ENCODE results near the gene TGFA. TPM values are rescaled to one million over a fixed set of nuclear protein-coding genes. Genes with fewer than 3 reads are reported as not detected.

Gene TGFA
- total RNA-seq, 1 experiment from 2014 or later: 2.5 TPM

- no peak overlapping the region for H3K27ac Mint-ChIP-seq
- POLR2A ChIA-PET: no interaction called here
- CTCF ChIA-PET: interaction anchor here (1.0 kb wide), 1 partner anchor 139 kb away, joined by 3 read pairs; no protein-coding TSS in a partner anchor
- H3K36me3 Mint-ChIP-seq: no peaks in the 10 kb centered on the region
- ATAC-seq: no peak
- TF ChIP-seq JUN (CRISPR knock-in tag; IDR thresholded peaks at IDR 0.05): no peak
- TF ChIP-seq ZNF138 (CRISPR knock-in tag; conservative IDR thresholded peaks at IDR 0.05): no peak
- TF ChIP-seq, protein P1, sequence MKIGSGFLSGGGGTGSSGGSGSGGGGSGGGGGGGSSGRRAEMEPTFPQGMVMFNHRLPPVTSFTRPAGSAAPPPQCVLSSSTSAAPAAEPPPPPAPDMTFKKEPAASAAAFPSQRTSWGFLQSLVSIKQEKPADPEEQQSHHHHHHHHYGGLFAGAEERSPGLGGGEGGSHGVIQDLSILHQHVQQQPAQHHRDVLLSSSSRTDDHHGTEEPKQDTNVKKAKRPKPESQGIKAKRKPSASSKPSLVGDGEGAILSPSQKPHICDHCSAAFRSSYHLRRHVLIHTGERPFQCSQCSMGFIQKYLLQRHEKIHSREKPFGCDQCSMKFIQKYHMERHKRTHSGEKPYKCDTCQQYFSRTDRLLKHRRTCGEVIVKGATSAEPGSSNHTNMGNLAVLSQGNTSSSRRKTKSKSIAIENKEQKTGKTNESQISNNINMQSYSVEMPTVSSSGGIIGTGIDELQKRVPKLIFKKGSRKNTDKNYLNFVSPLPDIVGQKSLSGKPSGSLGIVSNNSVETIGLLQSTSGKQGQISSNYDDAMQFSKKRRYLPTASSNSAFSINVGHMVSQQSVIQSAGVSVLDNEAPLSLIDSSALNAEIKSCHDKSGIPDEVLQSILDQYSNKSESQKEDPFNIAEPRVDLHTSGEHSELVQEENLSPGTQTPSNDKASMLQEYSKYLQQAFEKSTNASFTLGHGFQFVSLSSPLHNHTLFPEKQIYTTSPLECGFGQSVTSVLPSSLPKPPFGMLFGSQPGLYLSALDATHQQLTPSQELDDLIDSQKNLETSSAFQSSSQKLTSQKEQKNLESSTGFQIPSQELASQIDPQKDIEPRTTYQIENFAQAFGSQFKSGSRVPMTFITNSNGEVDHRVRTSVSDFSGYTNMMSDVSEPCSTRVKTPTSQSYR (CRISPR knock-in tag; IDR thresholded peaks at IDR 0.05): no peak
- TF ChIP-seq, protein P2, sequence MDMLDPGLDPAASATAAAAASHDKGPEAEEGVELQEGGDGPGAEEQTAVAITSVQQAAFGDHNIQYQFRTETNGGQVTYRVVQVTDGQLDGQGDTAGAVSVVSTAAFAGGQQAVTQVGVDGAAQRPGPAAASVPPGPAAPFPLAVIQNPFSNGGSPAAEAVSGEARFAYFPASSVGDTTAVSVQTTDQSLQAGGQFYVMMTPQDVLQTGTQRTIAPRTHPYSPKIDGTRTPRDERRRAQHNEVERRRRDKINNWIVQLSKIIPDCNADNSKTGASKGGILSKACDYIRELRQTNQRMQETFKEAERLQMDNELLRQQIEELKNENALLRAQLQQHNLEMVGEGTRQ (CRISPR knock-in tag; IDR thresholded peaks at IDR 0.05): no peak
- TF ChIP-seq, protein P3, sequence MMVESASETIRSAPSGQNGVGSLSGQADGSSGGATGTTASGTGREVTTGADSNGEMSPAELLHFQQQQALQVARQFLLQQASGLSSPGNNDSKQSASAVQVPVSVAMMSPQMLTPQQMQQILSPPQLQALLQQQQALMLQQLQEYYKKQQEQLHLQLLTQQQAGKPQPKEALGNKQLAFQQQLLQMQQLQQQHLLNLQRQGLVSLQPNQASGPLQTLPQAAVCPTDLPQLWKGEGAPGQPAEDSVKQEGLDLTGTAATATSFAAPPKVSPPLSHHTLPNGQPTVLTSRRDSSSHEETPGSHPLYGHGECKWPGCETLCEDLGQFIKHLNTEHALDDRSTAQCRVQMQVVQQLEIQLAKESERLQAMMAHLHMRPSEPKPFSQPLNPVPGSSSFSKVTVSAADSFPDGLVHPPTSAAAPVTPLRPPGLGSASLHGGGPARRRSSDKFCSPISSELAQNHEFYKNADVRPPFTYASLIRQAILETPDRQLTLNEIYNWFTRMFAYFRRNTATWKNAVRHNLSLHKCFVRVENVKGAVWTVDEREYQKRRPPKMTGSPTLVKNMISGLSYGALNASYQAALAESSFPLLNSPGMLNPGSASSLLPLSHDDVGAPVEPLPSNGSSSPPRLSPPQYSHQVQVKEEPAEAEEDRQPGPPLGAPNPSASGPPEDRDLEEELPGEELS (CRISPR knock-in tag; IDR thresholded peaks at IDR 0.05): no peak
- TF ChIP-seq FOXJ3 (CRISPR knock-in tag; IDR thresholded peaks at IDR 0.05; ENCODE audit: borderline replicate concordance): no peak
- TF ChIP-seq TCF7 (CRISPR knock-in tag; IDR thresholded peaks at IDR 0.05; ENCODE audit: low read depth): no peak
- TF ChIP-seq ZNF396 (CRISPR knock-in tag; IDR thresholded peaks at IDR 0.05; ENCODE audit: borderline replicate concordance): no peak
- TF ChIP-seq FOXP1 (CRISPR knock-in tag; IDR thresholded peaks at IDR 0.05; ENCODE audit: borderline replicate concordance): no peak
- TF ChIP-seq NR3C1 (CRISPR knock-in tag; conservative IDR thresholded peaks at IDR 0.05; ENCODE audit: low read depth): no peak
- TF ChIP-seq TEAD1 (CRISPR knock-in tag; IDR thresholded peaks at IDR 0.05): no peak
- TF ChIP-seq CREM (CRISPR knock-in tag; IDR thresholded peaks at IDR 0.05): no peak
- no peak for TF ChIP-seq NFYB (CRISPR knock-in tag; conservative IDR thresholded peaks at IDR 0.05; ENCODE audit: low read depth)
- no peak for TF ChIP-seq HMGXB4 (CRISPR knock-in tag; IDR thresholded peaks at IDR 0.05)
- no peak for TF ChIP-seq ATF1 (CRISPR knock-in tag; IDR thresholded peaks at IDR 0.05)
- TF ChIP-seq ZNF232 (CRISPR knock-in tag; IDR thresholded peaks at IDR 0.05): no peak
- no peak for TF ChIP-seq ZBTB43 (CRISPR knock-in tag; IDR thresholded peaks at IDR 0.05)
- TF ChIP-seq E2F1 (CRISPR knock-in tag; IDR thresholded peaks at IDR 0.05): no peak
- no peak for TF ChIP-seq GRHL2 (CRISPR knock-in tag; IDR thresholded peaks at IDR 0.05; ENCODE audit: insufficient replicate concordance, severe bottlenecking)
- H3K4me1 Mint-ChIP-seq: no peaks in the 10 kb centered on the region
- no peak overlapping the region for H3K4me3 Mint-ChIP-seq
- H3K27me3 Mint-ChIP-seq (ENCODE audit: low read depth): peaks cover 99% of the 10 kb centered on the region
- no peak for DNase-seq (ENCODE audit: low spot score)
- H3K9me3 Mint-ChIP-seq: peaks cover 3% of the 10 kb centered on the region; the same call in 1 of the 2 replicates
Observed at GRCh38 chr2:70443726-70444125, 109.9 kb downstream of the TGFA start.

Data from WTC11 (cell line).